Mammary epithelial cell (primary cell): ENCODE measurements around the gene ABHD2.

ENCODE experiments used
- CTCF ChIP-seq, 2 donors: IDR thresholded peaks in 1 of 2; conservative IDR thresholded peaks in 1 of 2; 2 replicates each; pipeline ENCODE4 v1.5.1; 2011 to 2012; ENCODE audit warnings: inconsistent platforms in 2 of 2, low read length in 2 of 2, mild to moderate bottlenecking in 2 of 2, control low read depth in 1 of 2, low read depth in 1 of 2; ENCODE audit not compliant: insufficient read depth in 1 of 2; ENCODE audit errors: extremely low read depth in 1 of 2
- EZH2 ChIP-seq: IDR thresholded peaks from 2 replicates; pipeline ENCODE4 v1.6.1; 2012; ENCODE audit warnings: low read length, inconsistent platforms, borderline replicate concordance

- TF ChIP-seq CTCF (conservative IDR thresholded peaks at IDR 0.05 in 1 of 2, IDR thresholded peaks at IDR 0.05 in 1 of 2; ENCODE audit: extremely low read depth in 1 of 2, insufficient read depth in 1 of 2, low read depth in 1 of 2, low read length in 2 of 2) (no peak), EZH2 (no peak)
Measured at GRCh38 chr15:89089316-89090230, 1.3 kb downstream of the ABHD2 start.
